Subcutaneous abdominal adipose tissue (tissue), 5 donors: ENCODE results near the gene CHCHD6.

ENCODE experiments used
- H3K27ac ChIP-seq: one replicate; pipeline ENCODE4 v1.7.0; 2013; ENCODE audit warnings: low read depth, mild to moderate bottlenecking, inconsistent platforms, low read length, moderate library complexity
- H3K27me3 ChIP-seq, 5 donors: one replicate each; pipeline ENCODE4 v1.7.0; 2013; ENCODE audit warnings: low read length in 5 of 5, inconsistent platforms in 1 of 5; ENCODE audit not compliant: control insufficient read depth in 5 of 5, insufficient read depth in 4 of 5
- H3K36me3 ChIP-seq, 5 donors: one replicate each; pipeline ENCODE4 v1.7.0; 2013; ENCODE audit warnings: low read length in 5 of 5; ENCODE audit not compliant: control insufficient read depth in 5 of 5, insufficient read depth in 5 of 5
- H3K4me1 ChIP-seq, 5 donors: one replicate each; pipeline ENCODE4 v1.7.0; 2013; ENCODE audit warnings: low read length in 5 of 5, mild to moderate bottlenecking in 3 of 5, moderate library complexity in 1 of 5; ENCODE audit not compliant: control insufficient read depth in 5 of 5, insufficient read depth in 5 of 5
- H3K4me3 ChIP-seq, 5 donors: one replicate each; pipeline ENCODE4 v1.7.0; 2013; ENCODE audit warnings: low read length in 5 of 5, low read depth in 1 of 5
- H3K9ac ChIP-seq, 5 donors: one replicate each; pipeline ENCODE4 v1.7.0; 2013; ENCODE audit warnings: low read length in 5 of 5, mild to moderate bottlenecking in 4 of 5, moderate library complexity in 3 of 5
- H3K9me3 ChIP-seq, 5 donors: one replicate each; pipeline ENCODE4 v1.7.0; 2013; ENCODE audit warnings: low read length in 5 of 5; ENCODE audit not compliant: control insufficient read depth in 5 of 5
- donor health status: healthy.
- donor health status: healthy.
- donor health status: healthy.
- donor health status: healthy.
- donor health status: healthy.

The CHCHD6 gene

DNA sequence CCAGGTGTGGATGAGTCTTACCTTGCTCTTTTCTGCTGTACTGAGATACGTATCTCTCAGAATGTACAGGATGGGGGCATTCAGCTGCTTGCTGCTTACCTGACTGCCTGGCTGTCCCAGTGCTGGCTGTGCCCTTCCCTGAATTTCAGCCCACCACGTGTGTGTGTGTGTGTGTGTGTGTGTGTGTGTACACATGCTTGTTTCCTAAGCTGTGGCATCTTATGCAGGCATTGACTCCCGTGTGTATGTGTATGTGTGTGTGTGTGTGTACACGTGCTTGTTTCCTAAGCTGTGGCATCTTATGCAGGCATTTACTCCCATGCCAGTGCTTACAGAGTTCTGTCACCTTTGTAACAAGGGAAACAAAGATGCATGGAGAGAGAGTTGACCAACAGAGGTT is 218.4 kb downstream of the CHCHD6 start:
- H3K36me3 ChIP-seq, result no peaks in the 10 kb centered on the region
- H3K9ac ChIP-seq, result no peak overlapping the region
- no peak overlapping the region for H3K4me3 ChIP-seq

DNA sequence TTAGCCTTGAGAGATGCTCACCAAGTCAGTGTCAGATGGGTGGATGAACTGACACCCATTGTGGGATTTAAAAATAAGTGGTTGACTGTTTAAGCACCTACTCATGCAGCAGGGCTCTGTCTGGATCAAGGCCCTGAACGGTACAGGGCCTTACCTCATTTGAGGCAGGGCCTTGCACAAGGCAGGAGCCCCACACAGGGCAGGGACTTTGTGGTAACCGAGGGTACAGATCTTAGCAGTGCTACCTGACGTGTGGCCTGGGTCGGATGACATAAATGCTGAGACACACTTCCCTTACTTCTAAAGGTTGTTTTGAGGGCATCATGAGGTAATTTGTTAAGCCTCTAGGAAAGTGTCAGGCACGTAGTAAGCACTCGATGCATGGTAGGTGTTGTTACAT is 219.4 kb downstream of the CHCHD6 start:
- H3K27ac ChIP-seq, result no peak overlapping the region
- H3K9ac ChIP-seq, result no peak overlapping the region
- H3K9me3 ChIP-seq, result peaks cover 0 to 4% (median 0%) of the 10 kb centered on the region in 5 donors
- H3K36me3 ChIP-seq, result no peaks in the 10 kb centered on the region
- H3K4me1 ChIP-seq, result peaks cover 12 to 46% (median 35%) of the 10 kb centered on the region in 5 donors
- H3K27me3 ChIP-seq, result peaks cover 0 to 14% (median 0%) of the 10 kb centered on the region in 5 donors
- H3K4me3 ChIP-seq, result no peak overlapping the region

More for the DNA sequence above, 218.4 kb downstream of the CHCHD6 start:
- H3K27me3 ChIP-seq, result peaks cover 0 to 8% (median 0%) of the 10 kb centered on the region in 5 donors
- H3K27ac ChIP-seq, result no peak overlapping the region
- H3K9me3 ChIP-seq, result peaks cover 0 to 4% (median 0%) of the 10 kb centered on the region in 5 donors
- H3K4me1 ChIP-seq, result peaks cover 12 to 44% (median 31%) of the 10 kb centered on the region in 5 donors

DNA sequence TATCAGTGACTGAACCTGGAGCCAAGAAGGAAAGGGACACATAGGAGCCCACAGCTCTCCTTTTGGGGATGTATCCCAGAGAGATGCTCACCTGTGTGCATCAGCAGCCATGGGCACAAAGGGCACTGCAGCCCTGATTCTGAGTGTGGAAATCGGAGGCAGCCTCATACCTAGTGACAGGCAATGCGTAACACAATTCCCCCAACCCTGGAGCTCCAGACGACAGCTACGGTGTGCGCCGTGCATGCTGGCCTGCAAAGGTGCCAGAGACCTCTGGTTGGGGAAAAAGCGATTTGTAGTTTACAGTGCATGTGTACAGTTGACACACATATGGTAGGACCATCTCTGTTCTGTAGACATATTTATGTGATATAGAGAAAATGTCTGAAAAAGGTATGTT is 219.9 kb downstream of the CHCHD6 start:
- H3K9ac ChIP-seq, result no peak overlapping the region
- peaks cover 0 to 4% (median 0%) of the 10 kb centered on the region in 5 donors for H3K9me3 ChIP-seq
- H3K4me3 ChIP-seq, result no peak overlapping the region
- peaks cover 0 to 17% (median 2%) of the 10 kb centered on the region in 5 donors for H3K27me3 ChIP-seq
- no peaks in the 10 kb centered on the region for H3K36me3 ChIP-seq
- H3K4me1 ChIP-seq, result peaks cover 12 to 46% (median 35%) of the 10 kb centered on the region in 5 donors
- H3K27ac ChIP-seq, result no peak overlapping the region

DNA sequence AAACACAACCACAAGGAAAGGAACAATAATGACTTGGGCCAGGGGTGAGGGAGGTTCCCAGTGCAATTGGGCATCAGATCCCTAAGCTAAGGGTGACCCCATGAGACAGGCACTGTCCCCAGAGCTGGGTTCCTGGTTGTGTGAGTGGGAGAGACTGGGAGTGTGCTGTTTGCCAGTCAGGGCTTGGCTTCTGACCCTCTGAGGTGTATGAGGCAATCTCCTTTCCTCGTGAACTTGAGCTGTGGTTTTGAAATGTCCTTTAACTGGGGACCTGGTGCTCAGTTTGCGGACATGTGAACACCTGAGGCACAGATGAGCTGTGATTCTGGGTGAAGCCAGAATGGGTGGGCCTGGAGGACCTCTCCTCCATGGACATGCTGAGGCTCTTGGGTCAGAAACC is 220.4 kb downstream of the CHCHD6 start:
- H3K9ac ChIP-seq, result no peak overlapping the region
- no peak overlapping the region for H3K27ac ChIP-seq
- H3K9me3 ChIP-seq, result peaks cover 0 to 4% (median 0%) of the 10 kb centered on the region in 5 donors
- H3K4me3 ChIP-seq, result no peak overlapping the region
- no peaks in the 10 kb centered on the region for H3K36me3 ChIP-seq
- peaks cover 12 to 46% (median 35%) of the 10 kb centered on the region in 5 donors for H3K4me1 ChIP-seq
- peaks cover 0 to 17% (median 2%) of the 10 kb centered on the region in 5 donors for H3K27me3 ChIP-seq

DNA sequence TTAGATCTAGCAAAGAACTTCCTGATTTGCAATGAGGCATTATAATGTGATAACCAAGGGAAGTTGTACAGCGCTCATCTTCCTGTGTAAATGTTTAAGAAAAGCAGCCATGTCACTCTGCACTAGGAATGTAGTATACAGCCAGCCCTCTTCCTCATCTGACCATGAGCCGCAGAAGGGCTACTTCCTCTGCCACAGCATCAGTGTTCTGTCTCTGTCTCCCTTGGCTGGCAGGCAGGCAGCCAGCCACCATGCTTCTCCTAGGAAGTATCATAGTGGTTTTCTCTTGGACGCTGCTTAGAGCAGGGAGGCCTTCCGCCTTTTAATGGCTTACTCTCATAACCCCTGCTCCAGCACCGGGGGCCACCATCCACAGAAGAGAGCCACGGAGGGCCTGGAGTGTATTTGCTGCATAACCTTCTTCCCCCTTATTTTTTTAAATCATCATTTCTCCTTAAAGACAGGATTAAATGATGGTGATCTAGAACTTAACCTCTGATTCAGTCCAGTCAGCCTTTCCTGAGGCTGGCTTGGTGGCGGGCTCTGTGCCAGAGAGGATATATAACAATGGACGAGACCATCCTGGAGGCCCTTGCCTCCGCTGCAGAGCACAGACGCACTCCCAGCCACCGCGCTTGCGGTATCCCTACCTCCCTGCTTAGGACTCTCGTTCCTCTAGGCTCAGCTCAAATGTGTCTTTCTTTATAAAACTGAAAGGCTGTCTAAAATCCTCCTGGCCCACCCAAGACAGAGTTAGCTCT is 221.6 kb downstream of the CHCHD6 start:
- Histone ChIP-seq H3K27ac (peak overlapping the region; percentile 13), H3K4me1 (peaks cover 12 to 46% (median 35%) of the 10 kb centered on the region in 5 donors)

DNA sequence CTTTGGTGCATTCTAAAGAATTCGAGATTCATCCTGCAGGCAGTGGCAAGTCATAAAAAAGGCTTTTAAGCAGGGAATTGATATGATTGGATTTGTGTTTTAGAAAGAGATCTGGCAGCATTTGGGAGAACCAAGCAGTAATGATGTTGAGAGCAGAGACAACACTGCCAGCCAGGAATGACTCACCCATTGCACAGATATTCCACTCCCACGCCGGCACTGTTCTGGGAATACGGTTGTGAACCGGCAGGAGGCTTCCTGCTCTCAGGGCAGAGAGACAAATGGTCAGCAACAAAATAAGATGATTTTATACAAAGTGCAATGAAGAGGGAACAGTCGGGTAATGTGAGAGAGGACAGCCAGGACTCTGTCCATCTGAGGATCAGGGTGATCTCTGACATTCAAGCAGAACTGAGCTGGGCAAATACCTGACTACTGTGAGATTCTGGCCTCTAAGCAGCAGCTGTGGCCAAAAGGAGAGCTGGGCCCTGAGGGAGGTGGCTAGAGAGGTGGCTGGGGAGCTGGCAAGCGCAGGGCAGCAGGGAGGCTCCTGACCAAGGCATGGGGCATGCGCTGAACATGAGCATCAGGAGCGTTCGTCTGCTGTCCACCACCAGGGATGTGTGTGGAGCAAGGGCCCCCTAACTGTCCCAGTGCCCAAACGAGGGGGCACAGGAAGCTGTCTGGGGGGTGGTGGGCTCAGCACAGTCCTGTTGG is 222.8 kb downstream of the CHCHD6 start:
- Histone ChIP-seq H3K27me3 (peaks cover 0 to 17% (median 2%) of the 10 kb centered on the region in 5 donors), H3K4me1 (peaks cover 12 to 44% (median 35%) of the 10 kb centered on the region in 5 donors), H3K9ac (peak overlapping the region in 2 of 5 donors; percentile 44 to 82), H3K9me3 (no peaks in the 10 kb centered on the region), H3K36me3 (no peaks in the 10 kb centered on the region), H3K27ac (peak overlapping the region; percentile 39), H3K4me3 (peak overlapping the region in 2 of 5 donors; percentile 9 to 25)

More for the DNA sequence above, 221.6 kb downstream of the CHCHD6 start:
- Histone ChIP-seq H3K4me3 (no peak overlapping the region), H3K9me3 (peaks cover 0 to under 1% (median 0%) of the 10 kb centered on the region in 5 donors), H3K36me3 (no peaks in the 10 kb centered on the region), H3K27me3 (peaks cover 0 to 17% (median 2%) of the 10 kb centered on the region in 5 donors), H3K9ac (no peak overlapping the region)

DNA sequence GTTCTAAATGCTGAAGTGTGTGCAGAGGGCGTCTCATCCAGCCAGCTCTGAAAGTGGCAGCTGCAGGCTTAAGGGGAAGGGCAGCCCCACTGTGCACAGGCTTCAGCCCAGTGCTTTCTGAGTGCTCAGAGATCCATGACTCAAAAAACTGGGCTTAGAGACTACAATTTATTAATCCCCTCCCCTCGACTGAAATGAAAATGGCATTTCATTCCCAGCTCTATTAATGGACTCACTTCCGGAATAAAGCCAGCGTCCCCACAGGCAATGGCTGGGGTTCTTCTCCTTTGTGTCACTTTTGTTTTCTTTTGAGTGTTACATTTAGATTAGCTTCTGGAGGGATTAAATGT is 223.3 kb downstream of the CHCHD6 start:
- Histone ChIP-seq H3K9me3 (no peaks in the 10 kb centered on the region), H3K27ac (peak overlapping the region; percentile 39), H3K4me1 (peaks cover 12 to 44% (median 37%) of the 10 kb centered on the region in 5 donors), H3K36me3 (no peaks in the 10 kb centered on the region), H3K27me3 (peaks cover 0 to 17% (median 2%) of the 10 kb centered on the region in 5 donors), H3K9ac (peak overlapping the region in 1 of 5 donors; percentile 44), H3K4me3 (peak overlapping the region in 2 of 5 donors; percentile 2 to 9)

DNA sequence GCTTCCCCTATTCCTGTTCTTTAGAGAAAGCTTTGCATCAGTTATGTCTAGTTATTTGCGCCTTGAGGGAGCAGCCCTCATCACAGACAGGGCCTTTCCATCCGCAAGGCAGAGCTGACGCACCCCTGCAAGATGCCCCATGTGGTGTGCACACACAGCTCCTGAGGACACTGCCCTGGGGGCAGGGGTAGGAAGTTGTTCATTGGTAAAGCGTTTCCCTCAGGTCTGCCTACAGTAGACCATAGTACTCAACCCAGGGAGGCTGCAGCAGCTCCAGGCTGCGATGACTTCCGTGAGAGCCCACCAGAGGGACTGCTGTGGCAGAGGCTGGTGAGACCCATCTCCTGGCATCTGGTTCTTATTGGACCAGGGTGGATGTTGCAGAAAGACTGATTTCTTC is 223.8 kb downstream of the CHCHD6 start:
- H3K36me3 ChIP-seq, result no peaks in the 10 kb centered on the region
- H3K4me3 ChIP-seq, result no peak overlapping the region
- H3K4me1 ChIP-seq, result peaks cover 12 to 47% (median 39%) of the 10 kb centered on the region in 5 donors
- H3K9ac ChIP-seq, result no peak overlapping the region
- H3K27me3 ChIP-seq, result peaks cover 0 to 21% (median 2%) of the 10 kb centered on the region in 5 donors
- H3K27ac ChIP-seq, result peak overlapping the region; percentile 39
- H3K9me3 ChIP-seq, result no peaks in the 10 kb centered on the region

DNA sequence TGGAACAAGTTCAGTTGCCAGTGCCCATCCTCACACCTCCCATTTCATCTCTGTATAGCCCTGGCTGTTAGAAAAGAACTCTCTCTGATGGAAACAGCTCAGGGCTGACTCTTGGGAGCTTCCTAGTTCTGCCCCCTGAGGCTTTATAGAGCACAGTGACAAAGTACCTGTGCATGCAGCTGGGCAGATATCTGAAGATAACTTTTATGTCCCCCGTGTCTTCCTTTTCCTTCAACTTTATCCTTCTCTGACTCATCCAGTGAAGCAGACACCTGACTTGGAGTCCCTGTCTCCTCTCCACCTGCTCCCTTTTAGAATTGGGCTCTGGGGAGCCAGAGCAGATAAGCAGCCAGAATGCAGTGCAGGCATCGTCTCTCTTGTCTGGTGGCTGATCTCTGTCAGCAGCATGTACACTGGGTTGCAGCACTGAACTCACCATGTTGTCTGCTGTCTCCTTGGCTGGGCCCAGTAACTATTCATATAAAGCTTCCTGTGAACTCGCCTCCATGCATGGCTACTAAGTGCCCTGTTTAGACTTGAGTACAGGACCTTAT is 225.0 kb downstream of the CHCHD6 start:
- Histone ChIP-seq H3K9me3 (no peaks in the 10 kb centered on the region), H3K36me3 (no peaks in the 10 kb centered on the region), H3K4me1 (peaks cover 12 to 47% (median 39%) of the 10 kb centered on the region in 5 donors), H3K9ac (no peak overlapping the region), H3K4me3 (no peak overlapping the region), H3K27me3 (peaks cover 0 to 18% (median 2%) of the 10 kb centered on the region in 5 donors), H3K27ac (no peak overlapping the region)
